GM13977 (cell line): Measurements from ENCODE around the gene PHACTR1.

ENCODE experiments used
- DNase-seq: peaks from one replicate; pipeline ENCODE4 v3.0.0; 2012; ENCODE audit warnings: low spot score
- in situ Hi-C: fragments of 300-500 bp; cut with MboI; formaldehyde crosslinking; loops from one replicate; pipeline ENCODE4 v1.12.0; 2022; ENCODE audit warnings: low sequenced_read_pairs, low pct_unique_long_range_greater_than_20kb, mixed read lengths, inconsistent platforms; ENCODE audit not compliant: unreplicated experiment
- TF ChIP-seq, protein P1 (sequence below): IDR thresholded peaks from 2 replicates; pipeline ENCODE4 v1.5.1; 2012; ENCODE audit warnings: mild to moderate bottlenecking, control low read depth; ENCODE audit not compliant: insufficient read depth; ENCODE audit errors: extremely low read depth, missing control alignments

PHACTR1 gene

DNA sequence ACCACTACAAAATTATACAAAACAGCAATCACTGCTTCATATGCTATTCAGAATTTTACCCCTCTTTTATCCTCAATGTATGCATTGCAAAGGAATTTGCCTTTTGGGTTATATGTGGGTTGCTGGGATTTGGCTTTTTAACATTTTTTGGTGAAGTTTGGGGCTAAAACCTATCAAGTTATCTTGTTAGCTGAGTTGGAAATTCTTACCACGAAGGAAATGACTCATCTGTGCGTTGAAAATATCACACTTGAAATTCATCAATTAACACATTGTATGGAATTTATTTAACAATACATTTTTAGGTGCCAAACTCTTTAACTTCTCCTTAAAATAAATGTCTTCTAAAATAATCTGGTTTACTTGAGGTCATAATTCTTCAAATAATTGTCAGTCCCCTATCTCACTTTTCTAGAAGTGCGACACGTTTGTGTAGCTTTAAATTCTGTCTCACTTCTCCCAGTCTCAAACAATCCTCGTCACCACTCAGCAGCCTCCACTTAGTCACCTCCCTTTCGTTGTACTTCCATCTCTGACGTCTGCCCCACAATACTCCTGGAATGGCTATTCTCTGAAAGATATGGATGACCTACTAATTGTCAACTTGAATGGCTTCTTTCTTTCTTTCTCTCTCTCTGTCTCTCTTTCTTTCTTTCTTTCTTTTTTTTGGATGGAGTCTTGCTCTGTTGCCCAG is 88.5 kb downstream of the PHACTR1 start:
- in situ Hi-C loops: no loop called here
- TF ChIP-seq, protein P1, sequence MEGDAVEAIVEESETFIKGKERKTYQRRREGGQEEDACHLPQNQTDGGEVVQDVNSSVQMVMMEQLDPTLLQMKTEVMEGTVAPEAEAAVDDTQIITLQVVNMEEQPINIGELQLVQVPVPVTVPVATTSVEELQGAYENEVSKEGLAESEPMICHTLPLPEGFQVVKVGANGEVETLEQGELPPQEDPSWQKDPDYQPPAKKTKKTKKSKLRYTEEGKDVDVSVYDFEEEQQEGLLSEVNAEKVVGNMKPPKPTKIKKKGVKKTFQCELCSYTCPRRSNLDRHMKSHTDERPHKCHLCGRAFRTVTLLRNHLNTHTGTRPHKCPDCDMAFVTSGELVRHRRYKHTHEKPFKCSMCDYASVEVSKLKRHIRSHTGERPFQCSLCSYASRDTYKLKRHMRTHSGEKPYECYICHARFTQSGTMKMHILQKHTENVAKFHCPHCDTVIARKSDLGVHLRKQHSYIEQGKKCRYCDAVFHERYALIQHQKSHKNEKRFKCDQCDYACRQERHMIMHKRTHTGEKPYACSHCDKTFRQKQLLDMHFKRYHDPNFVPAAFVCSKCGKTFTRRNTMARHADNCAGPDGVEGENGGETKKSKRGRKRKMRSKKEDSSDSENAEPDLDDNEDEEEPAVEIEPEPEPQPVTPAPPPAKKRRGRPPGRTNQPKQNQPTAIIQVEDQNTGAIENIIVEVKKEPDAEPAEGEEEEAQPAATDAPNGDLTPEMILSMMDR: no peak
- DNase-seq: no peak

GRCh38 chr6:12806136-12806535 is 89.6 kb downstream of the PHACTR1 start:
- in situ Hi-C loops: no loop called here
- DNase-seq: no peak
- TF ChIP-seq, protein P1: no peak

DNA sequence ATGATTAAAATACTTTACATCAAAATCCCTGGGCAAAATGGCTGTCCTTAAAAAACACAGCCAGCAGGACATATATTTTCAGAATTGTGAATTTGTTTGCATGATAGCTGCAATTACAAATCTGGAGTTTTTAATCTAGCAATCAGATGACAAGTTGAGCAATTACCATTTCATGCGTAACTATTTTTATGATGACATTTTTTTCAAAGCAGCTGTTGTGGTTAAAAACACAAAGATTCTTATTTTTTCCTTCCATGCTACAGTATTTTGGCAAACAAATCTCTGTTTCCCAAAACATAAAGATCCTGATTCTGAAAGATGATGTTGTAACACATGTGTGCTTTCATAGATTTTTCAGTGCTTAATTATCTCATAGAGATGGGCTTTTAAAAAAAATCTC is 90.2 kb downstream of the PHACTR1 start:
- no peak for DNase-seq
- in situ Hi-C loops: no loop called here
- TF ChIP-seq, protein P1: no peak

DNA sequence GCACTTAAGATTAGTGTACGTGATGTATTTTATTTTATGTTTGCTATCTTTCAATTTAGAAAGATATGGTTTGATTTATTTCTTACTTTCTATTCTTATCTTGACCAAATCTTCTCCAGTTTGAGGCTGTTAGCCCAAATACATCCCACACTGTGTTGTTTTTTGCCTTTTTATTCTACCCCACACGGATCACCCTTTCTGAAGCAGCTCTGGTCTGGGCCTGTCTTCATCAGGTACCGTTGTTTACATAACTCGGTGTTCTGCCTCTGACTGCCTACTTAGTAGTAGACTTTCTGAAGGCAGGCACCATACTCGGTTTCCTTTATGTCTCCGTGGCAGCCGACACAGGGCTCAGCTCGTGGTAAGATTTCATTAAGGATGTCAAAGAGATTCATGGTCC is 95.0 kb downstream of the PHACTR1 start:
- TF ChIP-seq, protein P1: no peak
- DNase-seq: no peak
- in situ Hi-C loops: no loop called here

DNA sequence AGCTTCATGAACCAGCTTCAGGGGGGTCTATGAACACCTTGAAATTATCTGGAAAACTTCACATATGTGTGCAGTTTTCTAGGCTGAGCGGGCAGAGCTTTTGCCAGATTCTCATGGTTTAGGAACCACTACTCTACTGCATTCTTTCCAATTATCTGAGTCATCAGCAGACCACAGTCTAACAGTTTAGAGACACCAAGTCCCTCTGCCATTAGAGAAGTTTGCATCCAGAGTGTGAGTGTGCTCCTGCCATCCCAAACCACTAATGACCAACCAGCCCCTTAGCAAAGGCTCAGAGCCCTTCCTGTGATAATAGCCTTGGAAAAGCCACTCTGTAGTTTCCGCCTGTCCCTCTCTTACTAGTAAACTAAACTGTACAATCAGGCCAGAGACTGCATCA is 96.8 kb downstream of the PHACTR1 start:
- in situ Hi-C loops: no loop called here
- no peak for DNase-seq
- TF ChIP-seq, protein P1: no peak

DNA sequence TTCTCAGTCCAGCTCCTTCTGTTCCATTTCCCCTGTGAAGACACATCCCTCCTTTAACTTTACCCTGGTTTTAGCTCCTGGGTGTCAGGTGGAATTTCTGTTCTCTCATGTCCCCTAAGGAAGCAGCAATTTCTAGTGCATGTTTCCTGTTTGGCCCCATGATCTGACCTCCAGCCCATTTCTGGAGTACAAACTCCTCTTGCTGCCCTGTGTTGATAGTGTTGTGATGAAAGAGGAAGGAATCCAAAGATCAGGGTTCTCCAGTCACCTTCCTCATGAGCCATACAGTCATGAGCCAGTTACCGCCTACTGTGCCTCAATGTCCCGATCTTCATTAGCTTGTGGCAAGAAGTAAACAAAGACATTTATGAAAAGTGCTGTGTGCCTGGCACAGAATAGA is 97.4 kb downstream of the PHACTR1 start:
- TF ChIP-seq, protein P1: no peak
- in situ Hi-C loops: no loop called here
- no peak for DNase-seq

DNA sequence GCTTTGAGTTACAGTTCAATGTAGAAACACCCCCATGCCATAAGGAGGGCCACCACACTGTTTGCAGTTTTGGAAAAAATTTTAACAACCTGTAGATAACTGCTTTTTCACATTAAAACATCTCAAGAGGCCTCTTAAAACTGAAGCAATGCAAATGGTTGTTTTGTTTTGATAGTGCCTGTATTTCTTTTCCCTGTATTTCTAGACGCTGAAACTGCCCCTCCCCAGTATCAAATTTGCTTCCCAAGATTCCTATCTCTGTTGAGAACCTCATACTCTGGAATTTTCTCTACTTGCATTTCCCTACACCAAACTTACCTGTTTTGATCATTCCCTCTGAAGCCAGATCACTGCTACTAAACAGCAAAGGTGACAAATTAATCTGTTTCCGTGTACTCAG is 98.5 kb downstream of the PHACTR1 start:
- DNase-seq: no peak
- in situ Hi-C loops: no loop called here
- TF ChIP-seq, protein P1: no peak
